Nephron (organoid): ENCODE data around the gene HAND1.
A peak's percentile ranks its signal among the peaks of the same experiment; 100 is the strongest.

Experiments
- H3K27ac Mint-ChIP-seq, 3 experiments: 2 replicates each; pipeline ENCODE4 v1.8.0; 2020; ENCODE audit warnings: mixed read lengths in 3 of 3, mild to moderate bottlenecking in 2 of 3, moderate library complexity in 1 of 3
- H3K27me3 Mint-ChIP-seq: 2 replicates; pipeline ENCODE4 v1.8.0; 2021; ENCODE audit warnings: low read depth, mild to moderate bottlenecking, moderate library complexity, mixed read lengths
- H3K36me3 Mint-ChIP-seq: 2 replicates; pipeline ENCODE4 v1.8.0; 2020; ENCODE audit warnings: low read depth, mixed read lengths
- H3K4me1 Mint-ChIP-seq: 2 replicates; pipeline ENCODE4 v1.8.0; 2020; ENCODE audit warnings: mixed read lengths
- H3K4me3 Mint-ChIP-seq, 3 experiments: 2 replicates each; pipeline ENCODE4 v1.8.0; 2020; ENCODE audit warnings: mild to moderate bottlenecking in 3 of 3, mixed read lengths in 3 of 3, moderate library complexity in 2 of 3
- H3K9me3 Mint-ChIP-seq: 2 replicates; pipeline ENCODE4 v1.8.0; 2020; ENCODE audit warnings: mixed read lengths
- CTCF ChIP-seq, 3 experiments: fragments of 200-600 bp; sonication (generic); IDR thresholded peaks; one replicate each; pipeline ENCODE4 v1.5.0; 2021; ENCODE audit warnings: antibody characterized with exemption in 3 of 3; ENCODE audit not compliant: unreplicated experiment in 3 of 3

HAND1 gene

GRCh38 chr5:154445422-154446194 lies 32.4 kb downstream of the HAND1 start, which contains the start of gene SAP30L:
SAP30L (plus strand) TSS chr5:154445997; CDS start chr5:154446605, 608 bp downstream.
- no peak for TF ChIP-seq CTCF (IDR thresholded peaks at IDR 0.05; ENCODE audit: unreplicated experiment in 3 of 3)
- no peaks in the 10 kb centered on the region for H3K9me3 Mint-ChIP-seq
- H3K36me3 Mint-ChIP-seq, result peaks cover 22% of the 10 kb centered on the region
- peaks cover 45% of the 10 kb centered on the region for H3K4me1 Mint-ChIP-seq
- peak within 1 kb of the TSS; percentile 97 to 99 (median 97) for H3K4me3 Mint-ChIP-seq
- H3K27ac Mint-ChIP-seq, result peak within 1 kb of the TSS; percentile 76 to 95 (median 92)
- peaks cover 4% of the 10 kb centered on the region for H3K27me3 Mint-ChIP-seq

- peaks cover 37% of the 10 kb centered on the region for H3K4me1 Mint-ChIP-seq
- H3K27ac Mint-ChIP-seq, result peak overlapping the region; percentile 21 to 94 (median 92)
- peak overlapping the region; percentile 94 to 99 (median 95) for H3K4me3 Mint-ChIP-seq
- no peak for TF ChIP-seq CTCF (IDR thresholded peaks at IDR 0.05; ENCODE audit: unreplicated experiment in 3 of 3)
- H3K36me3 Mint-ChIP-seq, result peaks cover 18% of the 10 kb centered on the region
- H3K27me3 Mint-ChIP-seq, result peaks cover 4% of the 10 kb centered on the region
- no peaks in the 10 kb centered on the region for H3K9me3 Mint-ChIP-seq
Observed at GRCh38 chr5:154444556-154445421, 33.2 kb downstream of the HAND1 start.

GRCh38 chr5:154442801-154443200 lies 35.2 kb downstream of the HAND1 start:
- no peak for TF ChIP-seq CTCF (IDR thresholded peaks at IDR 0.05; ENCODE audit: unreplicated experiment in 3 of 3)
- Mint-ChIP-seq H3K9me3 (no peaks in the 10 kb centered on the region), H3K27me3 (peaks cover 4% of the 10 kb centered on the region), H3K36me3 (peaks cover 36% of the 10 kb centered on the region), H3K4me3 (peak overlapping the region; percentile 40 to 57 (median 42)), H3K27ac (no peak overlapping the region), H3K4me1 (peaks cover 23% of the 10 kb centered on the region)

- H3K27ac Mint-ChIP-seq, result no peak overlapping the region
- no peak overlapping the region for H3K4me3 Mint-ChIP-seq
- peaks cover 55% of the 10 kb centered on the region for H3K36me3 Mint-ChIP-seq
- no peak for TF ChIP-seq CTCF (IDR thresholded peaks at IDR 0.05; ENCODE audit: unreplicated experiment in 3 of 3)
- no peaks in the 10 kb centered on the region for H3K9me3 Mint-ChIP-seq
- H3K4me1 Mint-ChIP-seq, result peaks cover 11% of the 10 kb centered on the region
- peaks cover 4% of the 10 kb centered on the region for H3K27me3 Mint-ChIP-seq
Observed at GRCh38 chr5:154440540-154440939, 37.5 kb downstream of the HAND1 start.

- H3K36me3 Mint-ChIP-seq, result peaks cover 64% of the 10 kb centered on the region
- no peaks in the 10 kb centered on the region for H3K4me1 Mint-ChIP-seq
- H3K4me3 Mint-ChIP-seq, result no peak overlapping the region
- no peak overlapping the region for H3K27ac Mint-ChIP-seq
- H3K27me3 Mint-ChIP-seq, result no peaks in the 10 kb centered on the region
- H3K9me3 Mint-ChIP-seq, result no peaks in the 10 kb centered on the region
- no peak for TF ChIP-seq CTCF (IDR thresholded peaks at IDR 0.05; ENCODE audit: unreplicated experiment in 3 of 3)
Observed at GRCh38 chr5:154437281-154437965, 40.6 kb downstream of the HAND1 start.
